ENCODE data around the gene LAMC3.

LAMC3 gene

DNA sequence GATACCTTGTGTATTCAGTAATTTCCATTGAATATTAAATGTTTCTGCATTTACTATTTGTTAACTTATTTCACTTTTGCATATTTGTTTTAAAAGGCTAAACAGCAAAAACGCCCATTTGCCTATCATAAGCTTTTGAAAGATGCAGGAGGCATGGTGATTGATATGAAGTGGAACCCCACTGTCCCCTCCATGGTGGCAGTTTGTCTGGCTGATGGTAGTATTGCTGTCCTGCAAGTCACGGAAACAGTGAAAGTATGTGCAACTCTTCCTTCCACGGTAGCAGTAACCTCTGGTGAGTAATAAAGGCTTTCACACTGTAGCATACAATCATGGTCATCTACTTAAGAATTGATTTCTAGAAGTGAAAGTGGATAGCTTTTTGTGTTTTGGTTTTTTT is 120.2 kb downstream of the LAMC3 start:
- DNase-seq: no peak

DNA sequence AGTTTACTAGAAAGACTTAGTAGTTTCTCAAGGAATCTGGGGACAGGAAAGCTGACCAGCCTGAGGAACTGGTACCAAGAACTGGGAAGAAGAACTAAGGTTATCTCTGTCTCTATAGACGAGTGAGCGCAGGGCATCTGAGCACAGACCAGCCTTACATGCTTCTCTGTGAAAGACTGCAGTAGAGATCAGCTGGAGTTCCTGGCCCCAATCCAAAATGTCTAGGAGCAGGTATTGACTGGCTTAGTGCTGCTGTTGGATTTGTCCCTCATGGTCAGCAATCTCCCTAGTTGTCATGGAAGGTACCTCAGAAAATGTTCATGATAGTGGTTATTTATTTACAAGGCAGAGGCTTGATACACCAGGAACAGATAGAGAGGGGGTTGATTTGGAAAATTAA is 129.7 kb downstream of the LAMC3 start:
- DNase-seq: no peak

DNA sequence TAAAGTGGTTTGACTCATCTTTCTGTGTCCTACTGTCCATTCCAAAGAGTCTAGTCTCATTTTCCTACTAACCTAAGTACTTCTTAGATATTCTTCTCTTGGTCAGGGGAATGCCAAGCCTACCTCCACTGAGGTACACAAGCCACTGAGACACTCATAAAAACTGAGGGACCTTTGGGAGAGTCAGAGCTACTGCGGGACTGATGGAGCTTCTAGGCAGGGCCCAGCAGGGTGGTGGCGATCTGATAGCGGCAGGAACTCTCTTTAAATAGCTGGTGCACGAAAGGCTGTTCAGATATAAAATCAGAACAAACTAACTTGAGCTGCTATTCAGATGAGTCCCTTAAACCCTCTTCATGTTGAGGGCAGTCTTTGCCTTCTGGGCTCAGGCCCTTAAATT is 131.1 kb downstream of the LAMC3 start:
- DNase-seq: no peak

DNA sequence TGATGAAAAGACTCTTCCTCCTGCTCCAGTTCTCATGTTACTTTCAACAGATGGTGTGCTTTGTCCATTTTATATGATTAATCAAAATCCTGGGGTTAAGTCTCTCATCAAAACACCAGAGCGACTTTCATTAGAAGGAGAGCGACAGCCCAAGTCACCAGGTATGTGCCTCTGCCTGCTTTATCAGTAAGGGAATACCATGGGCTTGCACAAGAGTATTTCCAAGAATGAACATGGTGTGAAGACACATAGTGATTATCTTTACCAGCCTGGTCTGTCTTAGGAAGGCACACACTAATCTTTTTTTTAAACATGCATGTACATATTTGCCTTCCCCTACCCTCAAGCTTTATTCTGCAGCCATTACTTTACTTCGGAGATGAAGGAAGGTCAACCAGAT is 131.6 kb downstream of the LAMC3 start:
- no peak for DNase-seq

DNA sequence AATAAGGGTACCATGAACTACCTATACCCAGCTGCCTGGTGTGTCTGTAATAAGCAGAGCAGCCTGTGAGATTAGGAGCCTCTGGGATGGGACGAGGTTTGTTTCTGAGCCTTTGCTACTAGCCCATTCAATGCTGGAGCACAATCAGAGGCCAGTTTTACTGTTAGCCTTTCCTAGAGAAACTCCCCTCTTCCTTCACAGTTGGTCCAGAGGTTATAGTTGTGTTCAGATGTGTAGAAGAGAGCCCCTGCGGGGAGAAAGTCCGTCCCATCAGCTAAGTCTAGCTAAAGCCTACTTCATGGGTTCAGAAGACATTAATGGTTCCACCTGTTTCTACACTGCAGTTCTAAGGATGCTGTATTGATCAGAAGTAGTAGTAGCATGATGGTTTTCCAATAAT is 133.2 kb downstream of the LAMC3 start:
- DNase-seq: no peak
